ENCODE measurements around the gene AUTS2. TPM values are rescaled to one million over a fixed set of nuclear protein-coding genes. Genes with fewer than 3 reads are reported as not detected.

The AUTS2 gene
- total RNA-seq, 4 donors from 2014 or later: 29.8 to 114 (median 59.4) TPM

- peaks cover 0 to 12% (median 2%) of the 10 kb centered on the region in 4 donors for H3K4me1 ChIP-seq
- H3K27me3 ChIP-seq: no peaks in the 10 kb centered on the region
- WGBS, 2 donors (ENCODE audit: low coverage in 1 of 2): 38 to 60% methylated on average over 3 of the region's 3 CpGs
- in situ Hi-C loops (cut with MboI; ENCODE audit: low pct_ligation_motif_present in 1 of 4, low pct_unique_long_range_greater_than_20kb in 1 of 4, low sequenced_read_pairs in 3 of 4): no loop called here
- no peak for TF ChIP-seq POLR2A (IDR thresholded peaks at IDR 0.05)
- TF ChIP-seq EP300 (IDR thresholded peaks at IDR 0.05; ENCODE audit: low read depth): no peak
- no peak for TF ChIP-seq CTCF (IDR thresholded peaks at IDR 0.05)
- no peak for TF ChIP-seq POLR2AphosphoS5 (IDR thresholded peaks at IDR 0.05)
- DNase-seq: no peak
- H3K27ac ChIP-seq: no peak overlapping the region
- no peaks in the 10 kb centered on the region for H3K36me3 ChIP-seq
- H3K9me3 ChIP-seq: no peaks in the 10 kb centered on the region
- no peak overlapping the region for H3K4me3 ChIP-seq
- intact Hi-C loops (cut with DNase I; ENCODE audit: low total_unique reads): no loop called here
These were observed 369.6 kb downstream of the AUTS2 start for GRCh38 chr7:69967689-69968450.

GRCh38 chr7:69968969-69969556, 370.8 kb downstream of the AUTS2 start:
- Histone ChIP-seq H3K36me3 (no peaks in the 10 kb centered on the region), H3K9me3 (no peaks in the 10 kb centered on the region), H3K27ac (no peak overlapping the region), H3K4me3 (no peak overlapping the region), H3K27me3 (no peaks in the 10 kb centered on the region), H3K4me1 (peaks cover 0 to 7% (median 0%) of the 10 kb centered on the region in 4 donors)
- no peak for DNase-seq
- in situ Hi-C loops (cut with MboI; ENCODE audit: low pct_ligation_motif_present in 1 of 4, low pct_unique_long_range_greater_than_20kb in 1 of 4, low sequenced_read_pairs in 3 of 4) (no loop called here), intact Hi-C loops (cut with DNase I; ENCODE audit: low total_unique reads) (no loop called here)
- WGBS, 2 donors (ENCODE audit: low coverage in 1 of 2): 59 to 60% methylated on average over 4 of the region's 4 CpGs
- TF ChIP-seq POLR2A (IDR thresholded peaks at IDR 0.05) (no peak), CTCF (IDR thresholded peaks at IDR 0.05) (no peak), EP300 (IDR thresholded peaks at IDR 0.05; ENCODE audit: low read depth) (no peak), POLR2AphosphoS5 (IDR thresholded peaks at IDR 0.05) (no peak)

GRCh38 chr7:69981646-69982045, 383.4 kb downstream of the AUTS2 start:
- TF ChIP-seq POLR2AphosphoS5 (IDR thresholded peaks at IDR 0.05): no peak
- no peak for TF ChIP-seq EP300 (IDR thresholded peaks at IDR 0.05; ENCODE audit: low read depth)
- TF ChIP-seq POLR2A (IDR thresholded peaks at IDR 0.05): no peak
- no peak for TF ChIP-seq CTCF (IDR thresholded peaks at IDR 0.05)
- Histone ChIP-seq H3K36me3 (no peaks in the 10 kb centered on the region), H3K4me1 (peaks cover 0 to 3% (median 0%) of the 10 kb centered on the region in 4 donors), H3K27me3 (no peaks in the 10 kb centered on the region), H3K9me3 (peaks cover 0 to 3% of the 10 kb centered on the region in 2 donors), H3K27ac (no peak overlapping the region), H3K4me3 (no peak overlapping the region)
- WGBS, 2 donors (ENCODE audit: low coverage in 1 of 2): 68 to 89% methylated on average over 3 to 4 of the region's 4 CpGs
- DNase-seq: no peak
- in situ Hi-C loops (cut with MboI; ENCODE audit: low pct_ligation_motif_present in 1 of 4, low pct_unique_long_range_greater_than_20kb in 1 of 4, low sequenced_read_pairs in 3 of 4): loop anchor here in 1 of 4 donors (25.0 kb wide), 1 partner anchor 94 kb away; no protein-coding TSS in a partner anchor
- intact Hi-C loops (cut with DNase I; ENCODE audit: low total_unique reads): no loop called here

- 0 to 17% methylated on average over 1 of the region's 1 CpG for WGBS, 2 donors (ENCODE audit: low coverage in 1 of 2)
These were observed 383.9 kb downstream of the AUTS2 start for GRCh38 chr7:69982197-69982596.

More at GRCh38 chr7:69982197-69982596, 383.9 kb downstream of the AUTS2 start:
- no peaks in the 10 kb centered on the region for H3K27me3 ChIP-seq
- intact Hi-C loops (cut with DNase I; ENCODE audit: low total_unique reads) (no loop called here), in situ Hi-C loops (cut with MboI; ENCODE audit: low pct_ligation_motif_present in 1 of 4, low pct_unique_long_range_greater_than_20kb in 1 of 4, low sequenced_read_pairs in 3 of 4) (loop anchor here in 1 of 4 donors (25.0 kb wide), 1 partner anchor 95 kb away; no protein-coding TSS in a partner anchor)
- no peak overlapping the region for H3K27ac ChIP-seq
- H3K4me3 ChIP-seq: no peak overlapping the region
- DNase-seq: no peak
- peaks cover 0 to 3% (median 0%) of the 10 kb centered on the region in 4 donors for H3K4me1 ChIP-seq
- peaks cover 0 to under 1% of the 10 kb centered on the region in 2 donors for H3K9me3 ChIP-seq
- TF ChIP-seq EP300 (IDR thresholded peaks at IDR 0.05; ENCODE audit: low read depth): no peak
- H3K36me3 ChIP-seq: no peaks in the 10 kb centered on the region
